ENCODE data around the gene SLX1A. TPM values are rescaled to one million over a fixed set of nuclear protein-coding genes. Genes with fewer than 3 reads are reported as not detected.
A peak's percentile ranks its signal among the peaks of the same experiment; 100 is the strongest.
"Not testable (repeated sequence)": the region's sequence is repeated elsewhere in the genome, so short reads cannot be mapped to it uniquely, and the experiment has no call there.

Gene SLX1A
- total RNA-seq, 4 donors from 2014 or later = 22.1 to 68.1 (median 45.3) TPM

- no peak overlapping the region for H3K4me3 ChIP-seq (ENCODE audit: low read depth, poor library complexity, severe bottlenecking)
- WGBS, 2 donors = 77 to 82% methylated on average over 7 of the region's 7 CpGs
- TF ChIP-seq CTCF (IDR thresholded peaks at IDR 0.05) (no peak), POLR2A (IDR thresholded peaks at IDR 0.05) (no peak)
- intact Hi-C loops (cut with DNase I; ENCODE audit: low total_unique reads) = no loop called here
- DNase-seq (ENCODE audit: low spot score in 2 of 2) = no peak
Observed at GRCh38 chr16:30173054-30173453, 20.6 kb upstream of the SLX1A start.

- H3K4me3 ChIP-seq (ENCODE audit: low read depth, poor library complexity, severe bottlenecking); DNase-seq (ENCODE audit: low spot score in 2 of 2); intact Hi-C loops (cut with DNase I; ENCODE audit: low total_unique reads): not testable (repeated sequence)
- 87 to 89% methylated on average over 6 of the region's 6 CpGs for WGBS, 2 donors
Observed at GRCh38 chr16:30176876-30177275, 16.8 kb upstream of the SLX1A start.

- intact Hi-C loops (cut with DNase I; ENCODE audit: low total_unique reads) = no loop called here
- H3K4me3 ChIP-seq (ENCODE audit: low read depth, poor library complexity, severe bottlenecking) = no peak overlapping the region
- no peak for DNase-seq (ENCODE audit: low spot score in 2 of 2)
- WGBS, 2 donors = 84 to 91% methylated on average over 4 of the region's 4 CpGs
- no peak for TF ChIP-seq POLR2A (IDR thresholded peaks at IDR 0.05)
- no peak for TF ChIP-seq CTCF (IDR thresholded peaks at IDR 0.05)
Observed at GRCh38 chr16:30179195-30179594, 14.5 kb upstream of the SLX1A start.

GRCh38 chr16:30179931-30180330 lies 13.7 kb upstream of the SLX1A start:
- no peak overlapping the region for H3K4me3 ChIP-seq (ENCODE audit: low read depth, poor library complexity, severe bottlenecking)
- no peak for TF ChIP-seq CTCF (IDR thresholded peaks at IDR 0.05)
- TF ChIP-seq POLR2A (IDR thresholded peaks at IDR 0.05) = no peak
- DNase-seq (ENCODE audit: low spot score in 2 of 2) = no peak
- intact Hi-C loops (cut with DNase I; ENCODE audit: low total_unique reads) = no loop called here
- 96 to 97% methylated on average over 9 of the region's 9 CpGs for WGBS, 2 donors

GRCh38 chr16:30180741-30181140 lies 12.9 kb upstream of the SLX1A start:
- TF ChIP-seq CTCF (IDR thresholded peaks at IDR 0.05) (no peak), POLR2A (IDR thresholded peaks at IDR 0.05) (no peak)
- intact Hi-C loops (cut with DNase I; ENCODE audit: low total_unique reads) = no loop called here
- no peak overlapping the region for H3K4me3 ChIP-seq (ENCODE audit: low read depth, poor library complexity, severe bottlenecking)
- DNase-seq (ENCODE audit: low spot score in 2 of 2) = no peak
- 69 to 90% methylated on average over 3 of the region's 3 CpGs for WGBS, 2 donors

- peak within 1 kb of the TSS; percentile 18 for H3K4me3 ChIP-seq (ENCODE audit: low read depth, poor library complexity, severe bottlenecking)
- TF ChIP-seq POLR2A (IDR thresholded peaks at IDR 0.05) = no peak
- TF ChIP-seq CTCF (IDR thresholded peaks at IDR 0.05) = no peak
- DNase-seq (ENCODE audit: low spot score in 2 of 2) = peak; percentile 80 to 97
- intact Hi-C loops (cut with DNase I; ENCODE audit: low total_unique reads) = no loop called here
- 2 to 3% methylated on average over 39 to 43 of the region's 81 CpGs for WGBS, 2 donors
Observed at GRCh38 chr16:30183233-30184095, 10.2 kb upstream of the SLX1A start, which contains the start of gene CORO1A. Gene CORO1A, plus strand, starts transcription at chr16:30183602. Its CDS starts 1,608 bp downstream, at chr16:30185210.
